Measurements from ENCODE around the gene PEX6. TPM values are rescaled to one million over a fixed set of nuclear protein-coding genes. Genes with fewer than 3 reads are reported as not detected.
A peak's percentile ranks its signal among the peaks of the same experiment; 100 is the strongest.

PEX6 gene
- total and polyA plus RNA-seq, 2 of the 13 experiments (the other 11 are each of a cell fraction or from before 2014, with no cell fraction given): 5.1 to 6.7 TPM

GRCh38 chr6:42938987-42939809 is 39.8 kb downstream of the PEX6 start (continued):
- TF ChIP-seq ZNF142 (CRISPR knock-in tag; IDR thresholded peaks at IDR 0.05) (0 out of 2 replicates have a peak, but pooled peaks have one; percentile 2), NFKBIZ (CRISPR knock-in tag; IDR thresholded peaks at IDR 0.05) (0 out of 2 replicates have a peak, but pooled peaks have one; percentile 71), MTF1 (CRISPR knock-in tag; IDR thresholded peaks at IDR 0.05) (no peak), NR2F1 (CRISPR knock-in tag; IDR thresholded peaks at IDR 0.05) (peak in 1 of 2 experiments; percentile 69; a peak in 2 of 4 replicates), FUBP1 (CRISPR knock-in tag; IDR thresholded peaks at IDR 0.05; ENCODE audit: borderline replicate concordance) (no peak), CC2D1A (CRISPR knock-in tag; IDR thresholded peaks at IDR 0.05) (peak; percentile 73; the same call in 1 of the 2 replicates), ZNF281 (CRISPR knock-in tag; IDR thresholded peaks at IDR 0.05; ENCODE audit: borderline replicate concordance) (peak; percentile 49; the same call in 1 of the 2 replicates), POGZ (CRISPR knock-in tag; IDR thresholded peaks at IDR 0.05) (no peak; the same call in 1 of the 2 replicates), ZNF263 (CRISPR knock-in tag; IDR thresholded peaks at IDR 0.05) (peak; percentile 88), ARID2 (CRISPR knock-in tag; IDR thresholded peaks at IDR 0.05; ENCODE audit: borderline replicate concordance) (no peak), ELK4 (CRISPR knock-in tag; IDR thresholded peaks at IDR 0.05; ENCODE audit: borderline replicate concordance) (no peak), WIZ (CRISPR knock-in tag; IDR thresholded peaks at IDR 0.05) (no peak), RFXAP (CRISPR knock-in tag; IDR thresholded peaks at IDR 0.05; ENCODE audit: borderline replicate concordance) (peak; percentile 73), TMF1 (CRISPR knock-in tag; IDR thresholded peaks at IDR 0.05; ENCODE audit: low read depth) (no peak), ZNF781 (CRISPR knock-in tag; IDR thresholded peaks at IDR 0.05; ENCODE audit: borderline replicate concordance, not compliant biosample characterization) (peak; percentile 70), JDP2 (CRISPR knock-in tag; IDR thresholded peaks at IDR 0.05; ENCODE audit: borderline replicate concordance) (no peak; the same call in 1 of the 2 replicates)

Measured in HepG2 (cell line).